HG02981 (cell line): ENCODE results near the gene PRKCZ.

ENCODE experiments used
- ATAC-seq: cut with Tn5 transposase; IDR thresholded peaks from one replicate; pipeline ENCODE4 v1.9.1; 2021; ENCODE audit warnings: mild to moderate bottlenecking, moderate library complexity; ENCODE audit not compliant: unreplicated experiment

The PRKCZ gene

GRCh38 chr1:2060072-2060471 lies 9.9 kb downstream of the PRKCZ start:
- ATAC-seq, result no peak

GRCh38 chr1:2060535-2060934 lies 10.3 kb downstream of the PRKCZ start:
- ATAC-seq, result no peak

- no peak for ATAC-seq
Observed at GRCh38 chr1:2061065-2061778, 11.0 kb downstream of the PRKCZ start.

- ATAC-seq, result no peak
Observed at GRCh38 chr1:2065699-2066098, 15.5 kb downstream of the PRKCZ start.

- ATAC-seq, result no peak
Observed at GRCh38 chr1:2067393-2067792, 17.2 kb downstream of the PRKCZ start.

- ATAC-seq, result no peak
Observed at GRCh38 chr1:2067981-2068380, 17.8 kb downstream of the PRKCZ start.

- no peak for ATAC-seq
Observed at GRCh38 chr1:2068951-2069350, 18.7 kb downstream of the PRKCZ start.

GRCh38 chr1:2070016-2070415 lies 19.8 kb downstream of the PRKCZ start:
- no peak for ATAC-seq

GRCh38 chr1:2070800-2071530 lies 20.8 kb downstream of the PRKCZ start:
- ATAC-seq, result no peak

GRCh38 chr1:2072109-2072806 lies 22.0 kb downstream of the PRKCZ start:
- no peak for ATAC-seq

GRCh38 chr1:2072891-2073290 lies 22.7 kb downstream of the PRKCZ start:
- ATAC-seq, result no peak

GRCh38 chr1:2073382-2074230 lies 23.4 kb downstream of the PRKCZ start:
- no peak for ATAC-seq

GRCh38 chr1:2074396-2074795 lies 24.2 kb downstream of the PRKCZ start:
- ATAC-seq, result no peak

GRCh38 chr1:2074944-2075740 lies 24.9 kb downstream of the PRKCZ start:
- no peak for ATAC-seq

GRCh38 chr1:2076826-2077225 lies 26.6 kb downstream of the PRKCZ start:
- ATAC-seq, result no peak

- no peak for ATAC-seq
Observed at GRCh38 chr1:2078170-2078569, 28.0 kb downstream of the PRKCZ start.

- no peak for ATAC-seq
Observed at GRCh38 chr1:2079396-2080085, 29.3 kb downstream of the PRKCZ start.

GRCh38 chr1:2080140-2080539 lies 29.9 kb downstream of the PRKCZ start:
- no peak for ATAC-seq

- ATAC-seq, result no peak
Observed at GRCh38 chr1:2080884-2081283, 30.7 kb downstream of the PRKCZ start.
